Lower leg skin (tissue), 3 donors: Measurements from ENCODE around the gene UBXN11.

Experiments used
- CTCF ChIP-seq, 3 donors: fragments of 450-650 bp; IDR thresholded peaks; one replicate each; pipeline ENCODE4 v1.5.1; 2016; ENCODE audit warnings: antibody characterized with exemption in 3 of 3, mild to moderate bottlenecking in 3 of 3, moderate library complexity in 2 of 3
- POLR2A ChIP-seq, 2 donors: fragments of 450-650 bp; IDR thresholded peaks; one replicate each; pipeline ENCODE4 v1.6.1; 2016 to 2017; ENCODE audit warnings: antibody characterized with exemption in 2 of 2, mild to moderate bottlenecking in 1 of 2, moderate library complexity in 1 of 2

GRCh38 chr1:26281971-26282370 lies 24.5 kb downstream of the UBXN11 start:
- TF ChIP-seq CTCF (IDR thresholded peaks at IDR 0.05): no peak
- no peak for TF ChIP-seq POLR2A (IDR thresholded peaks at IDR 0.05)
